SW 1271 (cell line): ENCODE results near the gene THOC7.

Experiments used
- DNase-seq, 2 experiments: peaks; one replicate each; lab custom pipeline; 2025; lab: John Stamatoyannopoulos, UW

The THOC7 gene

GRCh38 chr3:63842127-63842526 lies 21.5 kb downstream of the THOC7 start:
- no peak for DNase-seq

DNA sequence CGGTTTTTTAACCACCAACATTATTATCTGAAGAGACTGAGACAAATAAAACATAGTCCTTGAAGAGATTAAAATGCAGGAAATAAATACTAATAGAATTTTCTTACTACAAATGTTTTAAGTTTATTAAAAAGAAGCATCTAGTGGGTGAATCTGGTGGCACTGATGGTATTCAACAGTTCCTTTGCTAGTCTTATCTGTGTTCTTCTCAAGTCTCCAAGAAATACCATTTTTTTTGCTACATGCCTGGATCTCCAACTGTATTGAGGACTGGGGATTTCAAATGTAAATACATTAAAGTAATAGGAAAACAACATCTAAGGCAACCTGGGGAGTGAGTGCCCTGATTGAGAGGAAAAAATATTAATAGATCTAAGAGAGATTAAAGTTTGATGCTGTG lies 21.9 kb downstream of the THOC7 start:
- no peak for DNase-seq

DNA sequence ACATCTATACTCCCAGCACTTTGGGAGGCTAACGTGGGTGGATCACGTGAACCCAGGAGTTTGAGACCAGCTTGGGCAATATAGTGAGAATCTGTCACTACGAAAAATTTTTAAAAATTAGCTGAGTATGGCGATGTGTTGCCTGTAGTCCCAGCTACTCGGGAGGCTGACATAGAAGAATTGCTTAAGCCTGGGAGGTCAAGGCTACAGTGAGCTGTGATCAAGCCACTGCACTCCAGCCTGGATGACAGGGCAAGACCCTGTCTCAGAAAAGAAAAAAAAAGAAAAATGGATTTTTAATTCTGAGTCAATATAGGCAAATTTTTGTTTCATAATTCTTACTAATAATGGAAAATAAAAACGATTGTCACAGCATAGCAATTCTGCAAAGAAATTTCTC lies 31.2 kb downstream of the THOC7 start:
- no peak for DNase-seq

DNA sequence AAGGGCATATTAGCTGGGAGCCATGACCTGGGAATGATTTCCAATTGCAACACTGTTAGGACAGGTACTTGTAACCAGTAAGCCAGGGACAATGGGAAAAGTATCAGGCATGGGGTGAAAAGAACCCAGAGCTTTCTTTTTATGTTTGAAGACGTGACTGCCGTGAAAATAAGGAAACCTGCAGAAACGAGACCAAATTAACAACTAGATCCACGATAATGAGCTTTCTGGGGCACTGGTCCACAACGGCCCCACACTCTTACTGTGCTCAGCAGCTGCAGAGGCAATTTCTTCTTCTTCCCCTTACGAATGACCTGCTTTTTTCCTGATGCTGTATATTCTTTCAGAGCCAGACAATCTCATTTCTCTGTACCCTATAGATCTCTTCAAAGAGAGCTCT lies 33.1 kb downstream of the THOC7 start:
- no peak for DNase-seq

GRCh38 chr3:63824309-63824708 lies 39.3 kb downstream of the THOC7 start:
- no peak for DNase-seq

- DNase-seq = no peak
Observed at GRCh38 chr3:63819151-63819398, 44.5 kb downstream of the THOC7 start, which contains the start of gene C3orf49. C3orf49 (plus strand) TSS chr3:63819299; CDS start chr3:63819472, 173 bp downstream.

- DNase-seq = peak in 1 of 2 experiments; percentile 20
Observed at GRCh38 chr3:63818282-63819150, 45.1 kb downstream of the THOC7 start.

GRCh38 chr3:63817225-63817624 lies 46.4 kb downstream of the THOC7 start:
- no peak for DNase-seq

DNA sequence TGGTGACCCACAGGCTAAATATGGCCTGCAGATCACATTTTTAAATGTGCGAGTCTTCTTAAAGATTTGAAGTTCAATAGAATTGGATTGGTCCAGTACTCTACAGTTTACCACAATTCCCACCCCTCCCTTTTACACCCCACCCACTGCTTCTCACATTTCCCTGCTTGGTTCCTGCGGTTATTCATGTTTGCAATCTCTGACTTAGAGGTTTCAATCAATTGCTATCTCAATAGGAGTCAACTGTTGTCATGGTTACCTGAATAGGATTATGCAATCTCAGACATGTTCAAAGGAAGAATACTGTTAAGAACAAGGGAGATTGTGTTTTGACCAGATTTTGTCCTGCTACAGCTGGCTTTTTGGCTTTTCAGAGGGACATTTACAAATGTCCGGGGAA lies 49.4 kb downstream of the THOC7 start:
- DNase-seq = no peak

GRCh38 chr3:63809607-63810006 lies 54.0 kb downstream of the THOC7 start:
- DNase-seq = no peak

GRCh38 chr3:63808633-63809032 lies 55.0 kb downstream of the THOC7 start:
- DNase-seq = no peak

GRCh38 chr3:63807961-63808565 lies 55.5 kb downstream of the THOC7 start:
- no peak for DNase-seq

GRCh38 chr3:63803911-63804310 lies 59.7 kb downstream of the THOC7 start:
- DNase-seq = no peak

DNA sequence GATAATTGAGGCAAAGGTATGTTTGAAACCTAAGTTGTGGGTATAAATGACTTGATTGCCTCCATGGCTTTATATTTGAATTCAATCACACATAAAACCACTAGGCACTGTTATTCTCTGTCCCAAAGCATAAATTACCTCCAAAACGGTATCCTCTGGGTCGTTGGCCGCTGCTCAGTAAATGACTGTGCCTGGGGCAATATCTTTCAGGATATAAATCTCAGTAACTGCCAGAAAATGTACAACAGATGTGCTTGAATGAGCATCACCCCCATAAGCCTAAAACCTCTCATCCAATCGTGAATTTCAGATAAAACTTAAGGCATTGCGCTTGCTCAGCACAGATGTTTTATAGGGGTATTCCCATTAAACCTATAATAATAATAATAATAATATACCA lies 63.5 kb downstream of the THOC7 start:
- DNase-seq = no peak

GRCh38 chr3:63798949-63799348 lies 64.7 kb downstream of the THOC7 start:
- no peak for DNase-seq

GRCh38 chr3:63798544-63798943 lies 65.1 kb downstream of the THOC7 start:
- no peak for DNase-seq

DNA sequence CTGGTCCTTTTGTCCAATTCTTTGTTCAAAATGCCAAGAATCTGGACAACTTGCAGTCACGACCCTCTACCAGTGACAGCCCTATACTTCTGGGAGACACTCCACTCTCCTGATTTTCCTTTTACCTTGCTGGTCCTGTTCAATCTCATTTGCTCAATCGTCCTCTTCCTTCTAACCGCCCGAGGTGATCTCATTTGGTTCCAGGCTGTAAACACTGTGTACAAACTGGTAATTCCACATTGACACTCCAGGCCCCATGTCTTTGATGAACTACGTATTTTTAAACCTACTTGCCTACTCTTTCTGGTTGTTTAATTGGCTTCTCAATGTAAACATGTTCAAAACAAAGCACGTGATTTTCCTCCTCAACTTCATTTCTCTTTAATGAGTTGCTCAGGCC lies 68.2 kb downstream of the THOC7 start:
- DNase-seq = no peak

DNA sequence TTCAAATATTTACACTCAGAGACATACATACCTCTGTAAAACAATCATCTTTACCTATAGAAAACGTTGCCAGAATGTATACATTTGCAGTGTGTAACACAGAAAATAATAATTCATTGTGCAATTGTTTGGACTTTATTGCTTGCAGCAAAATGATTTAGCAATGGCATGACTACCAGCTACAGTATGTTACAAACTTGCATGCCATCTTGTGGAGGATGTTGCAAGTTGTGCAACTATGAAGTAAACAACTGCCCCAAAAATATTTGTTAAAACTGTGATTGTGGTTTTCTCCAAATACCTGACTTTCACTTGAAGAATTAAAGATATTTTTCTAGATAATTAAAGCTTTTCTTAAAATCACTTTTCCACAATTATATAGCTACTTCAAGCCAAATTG lies 71.6 kb downstream of the THOC7 start:
- no peak for DNase-seq
